ENCODE measurements around the gene GLT8D1. TPM values are rescaled to one million over a fixed set of nuclear protein-coding genes. Genes with fewer than 3 reads are reported as not detected.

Gene GLT8D1
- total and polyA plus RNA-seq, 9 of the 15 experiments (the other 6 are each of a cell fraction or from before 2014, with no cell fraction given): 14.1 to 65.9 (median 33.7) TPM

DNA sequence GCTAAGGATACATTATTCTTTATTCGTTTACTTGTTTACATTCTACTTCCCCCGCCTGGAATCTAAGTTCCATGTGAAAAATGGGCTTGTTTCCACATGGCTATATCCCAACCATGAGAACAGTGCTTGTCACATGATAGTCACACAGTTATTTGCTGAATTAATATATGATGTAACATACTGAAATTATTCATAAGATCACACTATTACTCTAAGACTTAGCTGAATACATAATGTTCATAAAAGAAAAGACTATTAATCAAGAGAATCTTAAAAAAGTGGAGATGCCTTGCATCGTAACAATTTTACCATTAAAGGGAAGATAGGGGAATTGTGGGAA is 26.4 kb downstream of the GLT8D1 start:
- Histone ChIP-seq H2AFZ (ENCODE audit: low read depth, low read length) (no peak overlapping the region), H3K36me3 (ENCODE audit: control insufficient read depth, insufficient read depth, low read length) (peaks cover 52% of the 10 kb centered on the region; the same call in 2 of the 3 replicates), H4K20me1 (replicated peaks; ENCODE audit: control insufficient read depth, insufficient read depth, low read length) (no peaks in the 10 kb centered on the region), H3K4me2 (ENCODE audit: insufficient read depth, low read length) (no peak overlapping the region), H3K4me3 (no peak overlapping the region), H3K79me2 (ENCODE audit: control insufficient read depth, insufficient read depth, low read length) (peaks cover 34% of the 10 kb centered on the region), H3K9me1 (ENCODE audit: control insufficient read depth, insufficient read depth, low read length) (no peaks in the 10 kb centered on the region), H3K9ac (ENCODE audit: insufficient read depth in 1 of 2, low read depth in 2 of 2, low read length in 2 of 2) (no peak overlapping the region), H3K4me1 (replicated peaks in 1 of 2; ENCODE audit: control insufficient read depth in 2 of 2, insufficient read depth in 2 of 2, low read length in 2 of 2) (peaks cover 0 to 27% of the 10 kb centered on the region in 2 experiments; a peak in 2 of 5 replicates), H3K27me3 (ENCODE audit: control insufficient read depth in 2 of 2, insufficient read depth in 2 of 2, low read length in 2 of 2) (no peaks in the 10 kb centered on the region), H3K27ac (ENCODE audit: extremely low read depth, low read depth, low read length) (no peak overlapping the region; the same call in 2 of the 3 replicates), H3K9me3 (replicated peaks; ENCODE audit: control insufficient read depth, insufficient read depth, low read depth, low read length) (no peaks in the 10 kb centered on the region)
- 78% methylated on average over 3 of the region's 3 CpGs for WGBS (ENCODE audit: insufficient coverage, low coverage, missing lambda C conversion rate)
- TF ChIP-seq, protein P1, sequence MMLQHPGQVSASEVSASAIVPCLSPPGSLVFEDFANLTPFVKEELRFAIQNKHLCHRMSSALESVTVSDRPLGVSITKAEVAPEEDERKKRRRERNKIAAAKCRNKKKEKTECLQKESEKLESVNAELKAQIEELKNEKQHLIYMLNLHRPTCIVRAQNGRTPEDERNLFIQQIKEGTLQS (IDR thresholded peaks at IDR 0.05): peak; percentile 7; the same call in 1 of the 2 replicates
- TF ChIP-seq, protein P1 (CRISPR knock-in tag; conservative IDR thresholded peaks at IDR 0.05): no peak
- no peak for TF ChIP-seq CEBPG (CRISPR knock-in tag; IDR thresholded peaks at IDR 0.05)
- TF ChIP-seq CEBPG (tag; conservative IDR thresholded peaks at IDR 0.05 in 1 of 2, IDR thresholded peaks at IDR 0.05 in 1 of 2): peak in 1 of 2 experiments; percentile 77; a peak in 2 of 4 replicates
- peak; percentile 69; the same call in 1 of the 2 replicates for TF ChIP-seq ZNF175 (CRISPR knock-in tag; IDR thresholded peaks at IDR 0.05; ENCODE audit: low read depth)
- TF ChIP-seq, protein P2, sequence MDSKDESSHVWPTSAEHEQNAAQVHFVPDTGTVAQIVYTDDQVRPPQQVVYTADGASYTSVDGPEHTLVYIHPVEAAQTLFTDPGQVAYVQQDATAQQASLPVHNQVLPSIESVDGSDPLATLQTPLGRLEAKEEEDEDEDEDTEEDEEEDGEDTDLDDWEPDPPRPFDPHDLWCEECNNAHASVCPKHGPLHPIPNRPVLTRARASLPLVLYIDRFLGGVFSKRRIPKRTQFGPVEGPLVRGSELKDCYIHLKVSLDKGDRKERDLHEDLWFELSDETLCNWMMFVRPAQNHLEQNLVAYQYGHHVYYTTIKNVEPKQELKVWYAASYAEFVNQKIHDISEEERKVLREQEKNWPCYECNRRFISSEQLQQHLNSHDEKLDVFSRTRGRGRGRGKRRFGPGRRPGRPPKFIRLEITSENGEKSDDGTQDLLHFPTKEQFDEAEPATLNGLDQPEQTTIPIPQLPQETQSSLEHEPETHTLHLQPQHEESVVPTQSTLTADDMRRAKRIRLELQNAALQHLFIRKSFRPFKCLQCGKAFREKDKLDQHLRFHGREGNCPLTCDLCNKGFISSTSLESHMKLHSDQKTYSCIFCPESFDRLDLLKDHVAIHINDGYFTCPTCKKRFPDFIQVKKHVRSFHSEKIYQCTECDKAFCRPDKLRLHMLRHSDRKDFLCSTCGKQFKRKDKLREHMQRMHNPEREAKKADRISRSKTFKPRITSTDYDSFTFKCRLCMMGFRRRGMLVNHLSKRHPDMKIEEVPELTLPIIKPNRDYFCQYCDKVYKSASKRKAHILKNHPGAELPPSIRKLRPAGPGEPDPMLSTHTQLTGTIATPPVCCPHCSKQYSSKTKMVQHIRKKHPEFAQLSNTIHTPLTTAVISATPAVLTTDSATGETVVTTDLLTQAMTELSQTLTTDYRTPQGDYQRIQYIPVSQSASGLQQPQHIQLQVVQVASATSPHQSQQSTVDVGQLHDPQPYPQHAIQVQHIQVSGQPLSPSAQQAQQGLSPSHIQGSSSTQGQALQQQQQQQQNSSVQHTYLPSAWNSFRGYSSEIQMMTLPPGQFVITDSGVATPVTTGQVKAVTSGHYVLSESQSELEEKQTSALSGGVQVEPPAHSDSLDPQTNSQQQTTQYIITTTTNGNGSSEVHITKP (IDR thresholded peaks at IDR 0.05; ENCODE audit: partially characterized antibody): no peak
- no peak for TF ChIP-seq POLR2B (IDR thresholded peaks at IDR 0.05; ENCODE audit: low read depth, partially characterized antibody)
- TF ChIP-seq ZNF584 (CRISPR knock-in tag; IDR thresholded peaks at IDR 0.05; ENCODE audit: low read depth): peak; percentile 72; the same call in 1 of the 2 replicates
- ChIA-PET CTCF (ENCODE audit: low intra/inter-chr PET ratio) (no interaction called here), POLR2A (interaction anchor here (0.8 to 0.9 kb wide), 2 partner anchors 95 to 189 kb away, joined by 3 to 4 read pairs; no protein-coding TSS in a partner anchor)
- no TSS peak for BruUV-seq (replicated peaks)
- FAIRE-seq (no peak), DNase-seq (ENCODE audit: extremely low read depth in 1 of 4, low spot score in 3 of 4) (no peak), ATAC-seq (no peak)
- in situ Hi-C loops (cut with MboI): no loop called here
- intact Hi-C loops (cut with micrococcal nuclease): no loop called here
